Breast epithelium (tissue), 3 donors: ENCODE results near the gene GRXCR2.

Source experiments
- POLR2AphosphoS5 ChIP-seq, 3 donors: sonication (generic); formaldehyde crosslinking; IDR thresholded peaks; one replicate each; pipeline ENCODE4 v1.6.1; 2017; ENCODE audit warnings: antibody characterized with exemption in 3 of 3
- TF ChIP-seq, protein P1 (sequence below), 3 donors: fragments of 450-650 bp; IDR thresholded peaks; one replicate each; pipeline ENCODE4 v1.5.1; 2016 to 2017; ENCODE audit warnings: antibody characterized with exemption in 3 of 3, mild to moderate bottlenecking in 3 of 3, moderate library complexity in 3 of 3

GRCh38 chr5:145917288-145917687 is 44.5 kb upstream of the GRXCR2 start:
- TF ChIP-seq, protein P1, sequence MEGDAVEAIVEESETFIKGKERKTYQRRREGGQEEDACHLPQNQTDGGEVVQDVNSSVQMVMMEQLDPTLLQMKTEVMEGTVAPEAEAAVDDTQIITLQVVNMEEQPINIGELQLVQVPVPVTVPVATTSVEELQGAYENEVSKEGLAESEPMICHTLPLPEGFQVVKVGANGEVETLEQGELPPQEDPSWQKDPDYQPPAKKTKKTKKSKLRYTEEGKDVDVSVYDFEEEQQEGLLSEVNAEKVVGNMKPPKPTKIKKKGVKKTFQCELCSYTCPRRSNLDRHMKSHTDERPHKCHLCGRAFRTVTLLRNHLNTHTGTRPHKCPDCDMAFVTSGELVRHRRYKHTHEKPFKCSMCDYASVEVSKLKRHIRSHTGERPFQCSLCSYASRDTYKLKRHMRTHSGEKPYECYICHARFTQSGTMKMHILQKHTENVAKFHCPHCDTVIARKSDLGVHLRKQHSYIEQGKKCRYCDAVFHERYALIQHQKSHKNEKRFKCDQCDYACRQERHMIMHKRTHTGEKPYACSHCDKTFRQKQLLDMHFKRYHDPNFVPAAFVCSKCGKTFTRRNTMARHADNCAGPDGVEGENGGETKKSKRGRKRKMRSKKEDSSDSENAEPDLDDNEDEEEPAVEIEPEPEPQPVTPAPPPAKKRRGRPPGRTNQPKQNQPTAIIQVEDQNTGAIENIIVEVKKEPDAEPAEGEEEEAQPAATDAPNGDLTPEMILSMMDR (IDR thresholded peaks at IDR 0.05), result no peak
- TF ChIP-seq POLR2AphosphoS5 (IDR thresholded peaks at IDR 0.05), result no peak
